NCI-H69 (cell line): ENCODE measurements around the gene KRTAP4-9.
"Not testable (repeated sequence)": the region's sequence is repeated elsewhere in the genome, so short reads cannot be mapped to it uniquely, and the experiment has no call there.

Experiments
- DNase-seq: peaks from one replicate; lab custom pipeline; 2025; lab: John Stamatoyannopoulos, UW

KRTAP4-9 gene

DNA sequence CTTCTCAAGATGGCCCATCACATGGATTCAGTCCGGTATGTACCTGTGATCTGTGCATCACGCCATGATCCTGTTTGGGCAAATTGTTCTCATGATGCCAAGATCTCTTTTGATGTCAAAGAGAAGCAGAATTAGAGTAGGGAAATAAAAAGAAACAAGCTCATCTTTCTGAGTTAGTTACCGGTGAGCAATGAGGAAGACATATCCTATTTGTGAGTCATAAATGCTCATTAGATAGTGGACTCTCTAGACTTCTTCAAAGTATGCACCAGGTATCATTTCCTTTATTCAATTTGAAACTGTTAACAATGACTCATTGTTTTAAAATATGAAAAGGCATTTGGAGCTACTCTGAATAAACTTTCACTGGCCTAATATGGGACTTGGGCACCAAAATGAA, 26.8 kb downstream of the KRTAP4-9 start:
- no peak for DNase-seq

DNA sequence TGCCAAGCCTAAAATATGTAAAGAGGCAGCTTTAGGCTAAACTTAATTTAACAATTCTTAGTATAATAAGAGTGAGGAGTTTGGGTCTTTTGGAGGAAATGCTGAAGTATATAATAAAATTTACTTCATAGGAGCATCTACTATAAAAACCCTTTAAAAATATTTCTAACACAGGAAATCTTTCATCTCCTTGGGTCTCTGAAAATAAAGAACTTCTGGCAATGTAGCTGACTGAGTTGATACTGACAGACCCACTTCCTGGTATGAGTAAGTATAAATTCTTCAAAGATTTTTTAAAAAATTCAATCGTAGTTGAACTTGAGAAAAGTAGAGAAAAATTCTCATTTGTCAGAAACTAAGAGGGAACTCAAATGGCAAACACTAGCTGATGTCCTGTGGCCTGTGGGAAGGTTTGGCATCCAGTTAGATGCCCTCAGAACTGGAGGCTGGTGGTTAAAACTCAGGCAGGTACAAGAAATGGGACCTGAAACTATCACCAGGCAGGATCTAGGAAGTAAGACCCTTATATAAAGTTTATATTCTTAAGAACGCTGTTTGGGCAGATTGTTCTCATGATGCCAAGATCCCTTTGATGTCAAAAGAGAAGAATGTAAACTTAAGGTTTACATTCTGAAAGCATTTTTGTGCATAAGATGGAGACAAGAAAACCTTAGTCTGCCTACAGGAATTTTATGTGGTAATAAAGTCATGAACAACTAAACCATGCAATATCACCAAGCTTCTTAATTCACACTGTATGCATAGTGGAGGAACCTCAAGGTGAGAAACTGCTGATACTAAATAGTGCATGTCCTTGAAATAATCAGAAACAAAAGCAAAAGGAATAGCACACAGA, 28.9 kb downstream of the KRTAP4-9 start:
- DNase-seq, result no peak

DNA sequence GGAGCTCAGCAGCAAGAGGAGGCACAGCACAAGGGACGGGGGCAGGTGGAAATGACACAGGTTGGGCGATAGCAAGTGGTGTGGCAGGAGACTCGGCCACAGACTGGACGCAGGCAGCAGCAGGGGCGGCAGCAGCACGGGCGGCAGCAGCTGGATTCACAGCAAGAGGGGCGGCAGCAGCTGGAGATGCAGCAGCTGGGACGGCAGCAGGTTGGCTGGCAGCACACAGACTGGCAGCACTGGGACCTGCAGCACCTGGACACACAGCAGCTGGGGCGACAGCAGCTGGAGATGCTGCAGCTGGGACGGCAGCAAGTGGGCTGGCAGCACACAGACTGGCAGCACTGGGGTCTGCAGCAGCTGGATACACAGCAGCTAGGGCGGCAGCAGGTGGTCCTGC, 34.7 kb downstream of the KRTAP4-9 start:
- not testable (repeated sequence) for DNase-seq

GRCh38 chr17:41140360-41141131, 35.4 kb downstream of the KRTAP4-9 start, which contains the start of gene KRTAP4-6:
KRTAP4-6 (minus strand) TSS chr17:41140544; CDS start chr17:41140487, 57 bp downstream.
- DNase-seq, result no peak

GRCh38 chr17:41141361-41141760, 36.2 kb downstream of the KRTAP4-9 start:
- no peak for DNase-seq

DNA sequence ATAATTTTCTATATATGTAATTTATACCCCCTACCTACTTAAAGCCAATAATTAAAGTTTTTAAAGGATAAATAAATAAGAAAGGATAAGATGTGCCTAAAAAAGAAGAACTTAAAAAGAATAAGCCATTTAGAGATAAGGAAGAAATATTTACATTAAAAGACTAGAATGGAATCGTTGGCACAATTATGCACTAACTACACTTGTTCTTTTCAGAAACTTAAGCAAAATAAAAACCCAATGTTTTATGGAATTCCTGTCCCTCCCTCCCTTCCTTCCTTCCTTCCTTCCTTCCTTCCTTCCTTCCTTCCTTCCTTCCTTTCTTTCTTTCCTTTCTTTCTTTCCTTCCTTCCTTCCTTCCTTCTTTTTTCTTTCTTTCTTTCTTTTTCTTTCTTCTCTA, 39.7 kb downstream of the KRTAP4-9 start:
- no peak for DNase-seq

- no peak for DNase-seq
Observed at GRCh38 chr17:41145261-41145660, 40.1 kb downstream of the KRTAP4-9 start.

- DNase-seq, result no peak
Observed at GRCh38 chr17:41147531-41148204, 42.5 kb downstream of the KRTAP4-9 start.

GRCh38 chr17:41148971-41149651, 43.9 kb downstream of the KRTAP4-9 start:
- DNase-seq, result not testable (repeated sequence)

- no peak for DNase-seq
Observed at GRCh38 chr17:41149652-41149985, 44.4 kb downstream of the KRTAP4-9 start, which contains the start of gene KRTAP4-5. KRTAP4-5 (minus strand) TSS chr17:41149825; CDS start chr17:41149767, 58 bp downstream.

GRCh38 chr17:41150026-41150425, 44.8 kb downstream of the KRTAP4-9 start:
- DNase-seq, result no peak

DNA sequence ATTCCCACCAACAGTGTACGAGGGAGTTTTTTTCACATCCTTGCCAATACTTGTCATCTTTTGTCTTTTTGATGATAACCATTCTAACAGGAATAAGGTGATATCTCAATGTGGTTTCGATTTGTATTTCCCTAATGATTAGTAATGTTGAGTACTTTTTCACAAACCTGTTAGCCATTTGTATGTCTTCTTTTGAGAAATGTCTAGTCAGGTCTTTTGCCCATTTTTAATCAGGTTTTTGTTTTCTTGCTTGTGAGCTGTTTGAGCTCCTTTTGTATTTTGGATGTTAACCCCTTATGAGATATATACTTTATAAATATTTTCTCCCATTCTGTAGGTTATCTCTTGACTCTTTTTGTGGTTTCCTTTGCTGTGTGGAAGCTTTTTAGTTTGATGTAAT, 46.3 kb downstream of the KRTAP4-9 start:
- no peak for DNase-seq

GRCh38 chr17:41153856-41154255, 48.7 kb downstream of the KRTAP4-9 start:
- DNase-seq, result no peak
